Renal cortex interstitium (tissue), 11 donors: ENCODE results near the gene SRSF5. TPM values are rescaled to one million over a fixed set of nuclear protein-coding genes. Genes with fewer than 3 reads are reported as not detected.
A peak's percentile ranks its signal among the peaks of the same experiment; 100 is the strongest.
"Not testable (repeated sequence)": the region's sequence is repeated elsewhere in the genome, so short reads cannot be mapped to it uniquely, and the experiment has no call there.

Experiments used
- DNase-seq, 11 donors: peaks; one replicate each; pipeline ENCODE4 v3.0.0-alpha.2; 2013; ENCODE audit warnings: low read depth in 9 of 11, low spot score in 4 of 11; ENCODE audit errors: extremely low read depth in 1 of 11
- polyA plus RNA-seq, 3 donors: library from polyadenylated mRNA; unstranded; fragments of 120-200 nt; gene quantifications; one replicate each; pipeline ENCODE4 v1.2.1, GENCODE V29; 2013; ENCODE audit not compliant: insufficient read length in 3 of 3

SRSF5 gene
- polyA plus RNA-seq, 3 donors: 657 to 838 (median 727) TPM

- DNase-seq: no peak
Measured at GRCh38 chr14:69789118-69789640, 22.2 kb downstream of the SRSF5 start.

DNA sequence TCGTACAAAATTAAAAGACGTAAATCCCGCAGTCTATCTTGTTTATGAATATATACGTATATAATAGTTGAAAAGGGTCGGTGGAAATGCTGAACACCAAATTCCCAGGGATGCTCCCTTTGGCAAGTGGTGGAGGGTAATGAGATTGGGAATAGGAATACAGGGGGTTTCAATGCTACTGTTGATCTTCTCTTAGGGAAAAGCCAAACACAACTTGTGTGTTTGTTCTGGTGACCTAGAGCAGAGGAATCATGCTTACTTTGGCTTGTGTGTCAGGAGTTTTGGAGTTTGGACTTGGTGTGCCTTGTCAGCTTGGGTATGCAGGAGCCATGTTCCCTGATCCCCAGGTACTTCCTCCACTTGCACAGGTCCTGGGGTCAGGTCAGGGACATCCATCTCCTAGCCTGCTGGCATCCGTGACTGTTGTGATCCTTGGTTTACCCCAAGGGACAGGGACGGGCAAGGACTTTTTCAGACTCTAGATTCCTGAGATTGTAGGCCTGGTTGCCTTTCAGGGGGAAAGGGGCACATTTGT lies 26.0 kb downstream of the SRSF5 start:
- no peak for DNase-seq

GRCh38 chr14:69794791-69795190 lies 27.8 kb downstream of the SRSF5 start:
- no peak for DNase-seq

GRCh38 chr14:69795691-69796090 lies 28.7 kb downstream of the SRSF5 start:
- DNase-seq: no peak

DNA sequence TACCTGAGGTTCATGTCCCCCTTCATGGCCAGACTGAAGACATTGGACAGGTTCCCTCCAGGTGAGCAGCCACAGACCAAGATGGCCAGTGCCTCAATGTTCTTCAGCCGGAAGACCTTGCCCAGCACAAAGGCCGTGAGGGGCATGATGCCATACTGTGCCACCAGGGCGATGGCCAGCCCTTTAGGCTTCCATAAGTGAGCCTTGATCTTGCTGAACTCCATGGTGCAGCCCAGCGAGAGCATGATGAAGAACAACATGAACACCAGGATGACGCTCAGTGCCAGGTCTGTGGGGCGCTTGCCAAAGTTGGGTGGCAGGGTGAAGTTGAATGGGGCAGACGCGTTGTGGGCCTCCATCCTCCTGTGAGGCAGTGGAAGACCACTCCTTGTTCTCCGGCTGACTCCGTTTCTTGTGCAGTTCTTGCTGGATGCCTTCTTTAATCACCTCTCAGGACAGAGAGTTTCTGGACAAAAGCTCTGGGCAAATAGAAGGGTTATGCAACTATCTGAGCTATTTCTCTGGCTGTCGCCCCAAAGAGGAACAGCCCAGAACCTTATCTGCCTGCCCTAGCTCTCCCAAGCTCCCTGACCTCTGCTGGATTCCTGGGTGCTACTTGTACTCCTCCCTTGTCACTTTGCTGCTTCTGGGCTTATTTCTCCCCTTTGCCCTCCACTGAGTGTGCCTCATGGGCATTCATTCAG lies 30.0 kb downstream of the SRSF5 start, which contains the start of gene SLC10A1:
Gene SLC10A1, minus strand, starts transcription at position 445 of the 704 bp plus-strand sequence. Its CDS starts 86 bp downstream, at position 359.
- DNase-seq: no peak

DNA sequence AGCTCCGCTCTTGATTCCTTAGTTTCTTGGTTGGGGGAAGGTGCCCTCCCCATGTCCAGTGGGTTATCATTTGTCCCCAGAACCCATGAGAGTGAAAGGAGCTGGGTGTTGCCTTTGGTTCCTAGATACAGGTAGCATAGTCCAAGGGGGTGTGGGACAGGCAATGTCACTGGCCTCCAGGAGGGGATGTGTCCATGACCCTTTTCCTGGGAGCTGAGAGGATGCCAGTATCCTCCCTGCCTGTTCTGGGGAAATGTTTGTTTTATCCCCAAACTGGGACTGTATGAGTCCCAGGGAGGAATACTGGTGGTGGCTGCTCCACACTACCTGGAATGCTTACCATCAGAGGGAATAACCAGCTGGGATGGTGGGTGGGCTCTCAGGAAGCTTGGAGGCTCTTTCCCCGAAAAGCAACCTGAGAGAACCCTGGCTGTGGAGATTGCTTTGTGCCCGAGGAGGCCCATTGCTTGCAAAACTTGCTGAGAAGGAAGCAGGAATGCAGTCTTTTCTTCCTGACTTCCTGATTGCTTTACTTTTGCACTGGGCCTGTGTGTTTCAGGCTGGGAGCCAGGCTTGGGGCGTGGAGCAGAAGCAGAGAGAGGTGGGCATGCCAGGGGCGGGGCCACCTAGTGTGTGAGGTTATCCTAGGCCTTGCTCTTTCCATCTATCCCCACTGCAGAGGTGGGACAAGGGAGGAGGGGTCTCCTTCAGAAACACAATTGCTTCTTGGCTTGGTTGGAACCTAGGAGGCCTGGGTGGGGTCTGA lies 30.8 kb downstream of the SRSF5 start:
- DNase-seq: no peak

GRCh38 chr14:69798339-69798735 lies 31.4 kb downstream of the SRSF5 start:
- no peak for DNase-seq

GRCh38 chr14:69803753-69804152 lies 36.8 kb downstream of the SRSF5 start:
- no peak for DNase-seq

DNA sequence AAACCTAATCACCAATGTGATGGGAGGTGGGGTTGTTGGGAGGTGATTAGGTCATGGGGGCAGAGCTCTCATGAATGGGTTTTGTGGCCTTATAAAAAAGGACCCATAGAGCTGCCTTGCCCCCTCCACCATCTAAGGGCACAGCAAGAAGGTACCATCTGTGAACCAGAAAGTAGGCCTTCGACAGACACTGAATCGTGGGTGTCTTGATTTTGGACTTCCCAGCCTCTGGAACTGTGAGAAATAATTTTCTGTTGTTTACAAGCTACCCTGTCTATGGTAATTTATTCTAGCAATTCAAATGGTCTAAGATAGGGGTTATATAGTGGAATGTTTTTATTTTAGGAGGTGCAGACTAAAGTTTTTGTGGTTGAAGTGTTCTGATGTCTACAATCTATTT lies 38.0 kb downstream of the SRSF5 start:
- no peak for DNase-seq

GRCh38 chr14:69807192-69807591 lies 40.2 kb downstream of the SRSF5 start:
- no peak for DNase-seq

DNA sequence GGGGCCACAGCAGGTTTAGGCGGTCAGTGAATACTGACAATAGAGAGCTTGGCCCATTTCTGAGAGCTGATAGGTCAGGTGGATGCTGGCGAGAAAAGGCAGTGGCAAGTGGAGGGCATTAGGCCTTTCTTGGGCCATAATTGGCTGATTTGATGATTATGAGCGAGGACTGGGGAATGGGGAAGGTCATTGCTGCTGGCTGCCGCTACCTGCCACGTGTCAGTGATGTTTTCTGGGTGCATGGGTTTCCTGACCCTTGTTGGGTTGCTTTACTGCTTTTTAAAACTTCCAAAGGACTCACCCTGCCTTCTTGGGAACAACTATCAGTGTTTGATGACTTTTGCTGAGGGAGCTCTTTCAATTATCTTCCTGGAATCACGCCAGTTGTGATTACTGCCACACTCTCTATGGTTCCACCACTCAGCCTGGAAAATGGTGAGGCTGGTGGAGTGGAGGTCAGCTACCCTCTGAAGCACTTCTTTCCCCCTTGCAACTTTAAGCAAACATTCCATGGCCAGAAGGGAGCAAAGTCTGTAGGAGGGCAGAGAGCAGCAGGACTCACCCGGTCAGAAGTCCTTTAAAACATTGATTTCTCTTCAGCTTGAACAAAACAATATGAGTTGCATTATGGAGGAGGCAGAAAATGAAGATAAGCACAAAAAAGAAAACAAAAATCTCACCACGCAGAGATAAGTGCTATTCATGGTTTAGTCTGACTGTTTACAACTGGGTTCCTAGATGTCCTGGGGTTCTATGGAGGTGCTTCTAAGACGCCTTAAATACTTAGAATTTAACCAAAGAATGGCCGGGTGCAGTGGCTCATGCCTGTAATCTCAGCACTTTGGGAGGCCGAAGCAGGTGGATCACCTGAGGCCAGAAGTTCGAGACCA lies 42.2 kb downstream of the SRSF5 start:
- no peak for DNase-seq

- no peak for DNase-seq
Measured at GRCh38 chr14:69811227-69811867, 44.4 kb downstream of the SRSF5 start.

GRCh38 chr14:69811868-69812252 lies 44.9 kb downstream of the SRSF5 start:
- no peak for DNase-seq

GRCh38 chr14:69812711-69813110 lies 45.8 kb downstream of the SRSF5 start:
- DNase-seq: no peak

DNA sequence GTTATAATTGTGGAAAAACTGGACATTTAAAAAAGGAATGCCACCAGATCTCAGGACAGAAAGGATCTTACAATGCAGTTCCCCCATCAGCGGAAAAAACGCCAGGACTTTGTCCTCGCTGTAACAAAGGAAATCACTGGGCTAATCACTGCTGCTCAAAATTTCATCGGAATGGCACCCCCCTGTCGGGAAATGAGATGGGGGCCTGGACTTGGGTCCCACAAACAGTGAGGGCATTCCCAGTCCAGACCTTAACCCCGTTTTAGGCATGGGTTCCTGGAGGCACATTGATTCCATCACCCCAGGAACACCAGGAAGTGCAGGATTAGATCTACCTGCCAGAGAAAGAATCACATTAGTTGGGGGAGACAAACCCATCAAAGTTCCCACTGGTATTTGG lies 46.4 kb downstream of the SRSF5 start:
- not testable (repeated sequence) for DNase-seq

- no peak for DNase-seq
Measured at GRCh38 chr14:69814397-69814796, 47.5 kb downstream of the SRSF5 start.

- no peak for DNase-seq
Measured at GRCh38 chr14:69815556-69815955, 48.6 kb downstream of the SRSF5 start.

DNA sequence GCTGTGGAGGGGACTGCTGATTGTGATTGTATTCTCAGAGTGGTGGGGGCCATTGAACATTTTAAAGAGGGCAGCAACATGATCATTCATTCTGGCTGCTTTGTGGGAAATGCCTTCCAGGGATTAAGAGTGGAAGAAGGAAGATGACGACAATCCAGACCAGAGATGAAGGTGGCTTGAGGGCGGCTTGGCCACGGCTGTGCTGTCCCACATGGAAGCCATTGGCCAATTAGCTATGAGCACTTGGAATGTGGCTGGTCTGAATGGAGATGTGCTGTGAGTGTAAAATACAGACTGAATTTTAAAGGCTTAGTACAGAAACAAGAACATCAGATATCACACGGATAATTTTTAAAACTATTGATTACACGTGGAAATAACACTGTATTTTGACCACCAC lies 49.3 kb downstream of the SRSF5 start:
- DNase-seq: no peak

- DNase-seq: peak in 10 of 11 donors; percentile 30 to 70 (median 58)
Measured at GRCh38 chr14:69818758-69819191, 51.8 kb downstream of the SRSF5 start.
